GM19238 (cell line): ENCODE measurements around the gene MFSD6.
"Not testable (repeated sequence)": the region's sequence is repeated elsewhere in the genome, so short reads cannot be mapped to it uniquely, and the experiment has no call there.

ENCODE experiments used
- DNase-seq: peaks from one replicate; pipeline ENCODE4 v3.0.0; 2011; ENCODE audit warnings: low spot score; ENCODE audit not compliant: insufficient read length

Gene MFSD6

GRCh38 chr2:190405070-190405469 lies 3.1 kb upstream of the MFSD6 start:
- no peak for DNase-seq

GRCh38 chr2:190405995-190406394 lies 2.2 kb upstream of the MFSD6 start:
- DNase-seq = no peak

DNA sequence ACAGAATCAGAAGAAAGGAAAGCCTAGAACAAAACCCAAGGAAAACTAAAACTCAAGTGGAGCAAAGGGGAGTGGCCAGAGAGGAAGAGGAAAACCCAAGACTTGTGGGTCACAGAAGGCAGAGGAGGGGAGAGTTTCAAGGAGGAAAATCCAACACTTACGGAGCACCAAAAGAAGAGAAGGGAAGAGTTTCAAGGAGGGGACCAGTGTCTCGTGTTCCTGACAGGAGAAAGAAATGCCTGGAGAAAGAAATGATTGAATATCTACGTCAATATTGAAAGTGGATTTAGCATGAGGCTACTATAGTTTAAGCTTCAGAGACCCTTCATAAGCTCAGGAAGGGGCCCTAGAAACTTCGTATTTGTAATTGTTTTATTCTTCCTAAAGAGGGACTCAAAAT lies 1.4 kb upstream of the MFSD6 start:
- DNase-seq = no peak

DNA sequence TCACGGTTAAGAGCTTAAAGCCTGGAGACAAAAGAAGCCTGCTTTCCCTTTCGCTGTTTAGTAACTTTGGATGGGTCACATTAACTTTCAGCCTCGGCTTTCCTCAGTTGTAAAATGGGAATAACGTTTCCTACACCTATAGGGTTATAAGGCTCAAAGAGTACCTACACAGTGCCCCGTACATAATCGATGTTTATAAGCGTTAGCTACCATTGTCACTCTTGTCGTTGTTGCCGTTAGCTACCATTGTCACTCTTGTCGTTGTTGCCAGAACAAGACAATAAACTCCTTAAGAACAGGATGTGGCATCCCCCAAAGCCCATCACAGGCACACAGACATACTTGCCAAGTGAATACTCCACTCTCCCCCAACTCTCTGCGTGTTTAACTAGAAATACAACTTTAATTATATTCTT lies 901 bp upstream of the MFSD6 start:
- no peak for DNase-seq

GRCh38 chr2:190408538-190409271 lies 550 bp downstream of the MFSD6 start:
- peak; percentile 57 for DNase-seq

DNA sequence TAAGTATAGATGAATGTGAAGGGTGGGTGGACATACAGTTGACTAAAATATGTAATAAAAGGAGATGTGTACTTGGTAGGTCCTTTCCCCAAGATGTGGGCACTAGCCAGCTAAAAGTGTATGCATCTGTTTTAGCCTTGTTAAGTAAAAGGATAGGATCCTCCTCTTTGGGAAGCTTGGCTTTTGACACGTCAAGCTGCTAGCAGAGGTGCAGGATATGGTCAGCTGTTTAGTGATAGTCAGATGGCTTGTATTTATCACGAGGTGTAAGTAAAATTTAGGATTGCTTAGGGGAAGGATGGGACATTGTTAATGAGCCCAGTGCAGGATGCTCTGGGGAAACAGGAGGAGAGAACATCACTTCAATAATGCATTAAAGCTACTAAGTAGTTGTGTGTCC lies 1.5 kb downstream of the MFSD6 start:
- no peak for DNase-seq

DNA sequence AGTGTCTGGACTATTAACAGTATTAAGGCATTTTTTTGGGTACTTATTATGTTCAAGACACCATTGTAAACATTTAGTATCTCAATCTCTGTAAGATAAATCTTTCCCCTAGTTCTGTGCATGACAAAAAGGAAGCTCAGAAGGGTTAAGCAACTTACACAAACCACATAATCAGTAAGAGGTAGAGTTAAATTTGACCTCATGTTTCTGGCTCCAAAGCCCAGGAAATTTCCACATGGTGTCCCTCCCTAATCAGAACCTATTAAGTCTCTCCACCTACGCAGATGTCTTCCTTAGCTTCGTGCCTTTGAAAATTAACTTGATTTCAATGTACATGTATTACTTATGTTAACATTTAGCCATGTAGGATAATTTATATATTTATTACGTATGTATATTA lies 2.0 kb downstream of the MFSD6 start:
- no peak for DNase-seq

GRCh38 chr2:190412966-190413365 lies 4.8 kb downstream of the MFSD6 start:
- no peak for DNase-seq

DNA sequence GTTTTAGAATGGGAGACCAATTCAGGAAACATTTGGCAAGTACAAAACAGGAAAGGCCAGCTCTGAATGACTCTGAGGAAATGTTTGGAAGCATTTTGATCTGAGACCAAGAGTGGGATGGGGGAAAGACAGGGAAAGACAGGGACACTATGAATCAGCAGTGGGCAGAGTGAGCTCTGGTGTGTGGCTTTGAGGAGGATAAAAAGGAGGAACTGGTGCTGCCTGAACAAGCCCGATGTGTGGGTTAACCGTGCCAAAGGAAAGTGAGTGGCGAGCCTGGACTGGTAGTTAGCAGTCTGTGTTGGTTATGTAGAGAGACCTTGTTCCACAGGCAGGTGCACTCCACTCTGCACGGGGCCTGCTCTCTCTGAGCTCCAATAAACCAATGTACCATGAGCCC lies 5.3 kb downstream of the MFSD6 start:
- DNase-seq = no peak

- DNase-seq = no peak
Observed at GRCh38 chr2:190415251-190415650, 7.1 kb downstream of the MFSD6 start.

- no peak for DNase-seq
Observed at GRCh38 chr2:190415794-190416775, 7.9 kb downstream of the MFSD6 start.

- no peak for DNase-seq
Observed at GRCh38 chr2:190417045-190417842, 9.1 kb downstream of the MFSD6 start.

GRCh38 chr2:190418727-190419126 lies 10.6 kb downstream of the MFSD6 start:
- DNase-seq = no peak

- DNase-seq = no peak
Observed at GRCh38 chr2:190420801-190421200, 12.6 kb downstream of the MFSD6 start.

GRCh38 chr2:190425221-190425866 lies 17.2 kb downstream of the MFSD6 start:
- DNase-seq = no peak

DNA sequence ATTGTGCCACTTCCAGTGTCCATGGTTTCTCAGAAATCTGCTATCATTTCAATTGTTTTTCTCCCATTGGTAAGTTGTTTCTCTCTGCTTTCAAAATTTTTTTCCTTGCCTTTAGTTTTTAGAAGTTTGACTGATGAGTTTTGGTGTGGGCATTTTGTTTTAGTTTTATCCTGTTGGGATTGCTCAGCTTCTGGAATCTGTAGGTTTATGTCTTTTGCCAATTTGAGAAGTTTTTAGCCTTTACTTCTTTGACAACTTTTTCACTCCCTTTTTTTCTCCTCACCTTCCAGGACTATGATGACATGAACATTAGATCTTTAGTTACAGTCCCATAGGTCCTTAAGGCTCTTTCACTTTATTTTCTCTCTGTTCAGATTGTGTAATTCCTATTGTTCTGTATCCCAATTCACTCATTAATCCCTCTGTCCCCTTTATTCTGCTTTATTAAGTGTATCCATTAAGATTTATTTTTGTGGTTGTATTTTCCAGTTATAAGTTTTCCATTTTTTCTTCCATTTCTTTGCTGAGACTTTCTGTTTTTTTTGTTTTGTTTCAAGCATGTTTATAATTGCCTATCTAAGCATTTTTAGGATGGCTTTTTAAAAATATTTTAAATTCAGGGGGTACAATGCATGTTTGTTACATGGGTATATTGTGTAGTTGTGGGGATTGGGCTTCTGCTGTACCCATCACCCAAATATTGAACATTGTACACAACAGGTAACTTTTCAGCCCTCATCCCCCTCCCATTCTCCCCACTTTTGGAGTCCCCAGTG lies 17.9 kb downstream of the MFSD6 start:
- no peak for DNase-seq

DNA sequence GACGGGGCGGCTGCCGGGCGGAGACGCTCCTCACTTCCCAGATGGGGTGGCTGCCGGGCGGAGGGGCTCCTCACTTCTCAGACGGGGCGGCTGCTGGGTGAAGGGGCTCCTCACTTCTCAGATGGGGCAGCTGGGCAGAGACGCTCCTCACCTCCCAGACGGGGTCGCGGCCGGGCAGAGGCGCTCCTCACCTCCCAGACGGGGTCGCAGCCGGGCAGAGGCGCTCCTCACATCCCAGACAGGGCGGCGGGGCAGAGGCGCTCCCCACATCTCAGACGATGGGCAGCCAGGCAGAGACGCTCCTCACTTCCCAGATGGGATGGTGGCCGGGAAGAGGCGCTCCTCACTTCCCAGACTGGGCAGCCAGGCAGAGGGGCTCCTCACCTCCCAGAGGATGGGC lies 22.7 kb downstream of the MFSD6 start:
- not testable (repeated sequence) for DNase-seq

DNA sequence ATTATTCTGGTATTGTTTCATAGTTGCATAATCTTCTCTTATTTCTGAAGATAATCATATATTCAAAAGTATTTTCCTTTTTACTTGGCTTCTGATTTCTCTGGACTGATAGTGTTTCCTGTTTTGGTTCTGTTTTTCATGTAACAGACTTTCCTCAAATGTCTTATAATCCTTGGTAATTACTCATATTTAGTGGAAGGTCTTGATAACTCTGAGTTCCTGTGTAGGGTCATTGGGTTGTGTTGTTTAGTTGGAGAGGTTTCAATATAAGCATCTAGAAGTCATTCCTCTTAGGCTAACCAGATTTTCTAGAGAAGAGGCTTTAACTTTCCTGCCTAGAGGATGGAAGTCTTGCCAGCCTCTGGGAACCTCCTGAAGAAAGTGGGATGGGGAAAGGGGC lies 23.8 kb downstream of the MFSD6 start:
- DNase-seq = no peak

GRCh38 chr2:190432567-190433231 lies 24.5 kb downstream of the MFSD6 start:
- no peak for DNase-seq
